ENCODE data around the gene RBAK.

DNA sequence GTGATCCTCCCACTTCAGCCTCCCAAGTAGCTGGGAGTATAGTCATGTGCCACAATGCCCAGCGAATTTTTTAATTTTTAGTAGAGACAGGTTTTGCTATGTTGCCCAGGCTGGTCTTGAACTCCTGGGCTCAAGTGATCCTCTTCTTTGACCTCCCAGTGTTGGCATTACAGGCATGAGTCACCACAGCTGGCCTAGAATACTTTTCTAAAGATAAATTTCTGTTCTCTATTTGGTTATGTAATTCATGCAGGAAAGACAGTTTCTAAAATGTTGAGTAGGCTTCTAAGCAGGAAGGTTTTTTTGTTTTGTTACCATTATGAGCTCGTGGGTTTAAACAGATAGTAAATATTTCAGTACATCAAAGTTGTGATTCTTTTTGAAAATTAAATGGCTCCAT, 5.0 kb downstream of the RBAK start:
- TF ChIP-seq POLR2AphosphoS5 (IDR thresholded peaks at IDR 0.05) (no peak), POLR2A (IDR thresholded peaks at IDR 0.05) (no peak)
- TF ChIP-seq, protein P1, sequence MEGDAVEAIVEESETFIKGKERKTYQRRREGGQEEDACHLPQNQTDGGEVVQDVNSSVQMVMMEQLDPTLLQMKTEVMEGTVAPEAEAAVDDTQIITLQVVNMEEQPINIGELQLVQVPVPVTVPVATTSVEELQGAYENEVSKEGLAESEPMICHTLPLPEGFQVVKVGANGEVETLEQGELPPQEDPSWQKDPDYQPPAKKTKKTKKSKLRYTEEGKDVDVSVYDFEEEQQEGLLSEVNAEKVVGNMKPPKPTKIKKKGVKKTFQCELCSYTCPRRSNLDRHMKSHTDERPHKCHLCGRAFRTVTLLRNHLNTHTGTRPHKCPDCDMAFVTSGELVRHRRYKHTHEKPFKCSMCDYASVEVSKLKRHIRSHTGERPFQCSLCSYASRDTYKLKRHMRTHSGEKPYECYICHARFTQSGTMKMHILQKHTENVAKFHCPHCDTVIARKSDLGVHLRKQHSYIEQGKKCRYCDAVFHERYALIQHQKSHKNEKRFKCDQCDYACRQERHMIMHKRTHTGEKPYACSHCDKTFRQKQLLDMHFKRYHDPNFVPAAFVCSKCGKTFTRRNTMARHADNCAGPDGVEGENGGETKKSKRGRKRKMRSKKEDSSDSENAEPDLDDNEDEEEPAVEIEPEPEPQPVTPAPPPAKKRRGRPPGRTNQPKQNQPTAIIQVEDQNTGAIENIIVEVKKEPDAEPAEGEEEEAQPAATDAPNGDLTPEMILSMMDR (IDR thresholded peaks at IDR 0.05) = no peak

All from gastroesophageal sphincter (tissue), 3 donors.